OCI-LY7 (cell line): ENCODE measurements around the gene FOSB. TPM values are rescaled to one million over a fixed set of nuclear protein-coding genes. Genes with fewer than 3 reads are reported as not detected.
A peak's percentile ranks its signal among the peaks of the same experiment; 100 is the strongest.

ENCODE experiments used
- BruUV-seq: library from RNA; stranded (reverse); fragments of 400-500 nt; replicated peaks from 2 replicates; lab custom pipeline; 2021; lab: Mats Ljungman, UMichigan
- CTCF ChIA-PET: fragments of 300-600 bp; sonication (Branson Sonifier 250); formaldehyde crosslinking; loops from one replicate; lab custom pipeline; 2022; ENCODE audit warnings: antibody characterized with exemption; ENCODE audit not compliant: unreplicated experiment; lab: Charles Lee
- POLR2A ChIA-PET: fragments of 300-600 bp; sonication (Branson Sonifier 250); formaldehyde crosslinking; loops from one replicate; lab custom pipeline; 2022; ENCODE audit warnings: antibody characterized with exemption; lab: Charles Lee
- DNase-seq: peaks from one replicate; pipeline ENCODE4 v3.0.0-alpha.2; 2015; ENCODE audit warnings: low spot score
- H2AFZ ChIP-seq: fragments of 200-600 bp; sonication (generic), shearing (Covaris generic); 2 replicates; pipeline ENCODE4 v1.6.1; 2014; ENCODE audit warnings: mild to moderate bottlenecking, antibody characterized with exemption, low read length, moderate library complexity
- H3K27ac ChIP-seq: fragments of 200-600 bp; sonication (generic); 2 replicates; pipeline ENCODE4 v1.5.1; 2014; ENCODE audit warnings: mixed run types, low read depth, mild to moderate bottlenecking, moderate library complexity, low read length, inconsistent platforms; ENCODE audit not compliant: poor library complexity, severe bottlenecking
- H3K36me3 ChIP-seq: fragments of 200-600 bp; sonication (generic); 2 replicates; pipeline ENCODE4 v1.6.1; 2014; ENCODE audit warnings: mild to moderate bottlenecking, antibody characterized with exemption, low read length, moderate library complexity, mixed read lengths; ENCODE audit not compliant: insufficient read depth
- H3K4me1 ChIP-seq: fragments of 200-600 bp; sonication (generic); 2 replicates; pipeline ENCODE4 v1.5.1; 2014; ENCODE audit warnings: mild to moderate bottlenecking, low read length; ENCODE audit not compliant: insufficient read depth, poor library complexity, severe bottlenecking
- H3K4me2 ChIP-seq: fragments of 200-600 bp; sonication (generic); 2 replicates; pipeline ENCODE4 v1.6.1; 2014; ENCODE audit warnings: mild to moderate bottlenecking, low read length
- H3K4me3 ChIP-seq: fragments of 200-600 bp; sonication (generic); 2 replicates; pipeline ENCODE4 v1.5.1; 2014; ENCODE audit warnings: mild to moderate bottlenecking, low read depth, low read length; ENCODE audit not compliant: poor library complexity, severe bottlenecking
- H3K79me2 ChIP-seq: fragments of 200-600 bp; sonication (generic); 2 replicates; pipeline ENCODE4 v1.6.1; 2016; ENCODE audit warnings: low read depth, mild to moderate bottlenecking, low read length, moderate library complexity, mixed read lengths; ENCODE audit not compliant: insufficient read depth
- H3K9me2 ChIP-seq: fragments of 200-600 bp; sonication (generic); 2 replicates; pipeline ENCODE4 v1.6.1; 2016; ENCODE audit warnings: mild to moderate bottlenecking, low read length, mixed read lengths; ENCODE audit not compliant: insufficient read depth
- H3K9me3 ChIP-seq: fragments of 200-600 bp; sonication (generic); 2 replicates; pipeline ENCODE4 v1.6.1; 2014; ENCODE audit warnings: mild to moderate bottlenecking, mixed run types, low read length, mixed read lengths
- H4K20me1 ChIP-seq: fragments of 200-600 bp; sonication (generic); 2 replicates; pipeline ENCODE4 v1.6.1; 2014; ENCODE audit warnings: mild to moderate bottlenecking, antibody characterized with exemption, low read length, moderate library complexity, mixed read lengths; ENCODE audit not compliant: insufficient read depth
- CTCF ChIP-seq: fragments of 200-600 bp; sonication (generic); conservative IDR thresholded peaks from 2 replicates; pipeline ENCODE4 v1.5.1; 2014; ENCODE audit warnings: mild to moderate bottlenecking, antibody characterized with exemption, low read length, moderate library complexity, mixed read lengths
- EZH2phosphoT487 ChIP-seq: fragments of 200-600 bp; sonication (generic); IDR thresholded peaks from 2 replicates; pipeline ENCODE4 v1.6.1; 2018; ENCODE audit warnings: low read depth, borderline replicate concordance, mild to moderate bottlenecking, mixed run types, antibody characterized with exemption, low read length, moderate library complexity, mixed read lengths
- intact Hi-C: fragments of 100-400 bp; cut with micrococcal nuclease; formaldehyde crosslinking; loops from one replicate; pipeline ENCODE4 v1.10.0; 2022; ENCODE audit not compliant: unreplicated experiment
- total RNA-seq, 2 experiments: library from RNA; depleted of rRNA in 1 of 2; stranded (reverse); fragments of >200 nt in 1 of 2; shearing (Covaris generic) in 1 of 2; gene quantifications; 2 replicates each; pipeline ENCODE4 v1.2.3, GENCODE V29; 2014 to 2022

The FOSB gene
- total RNA-seq, 2 experiments from 2014 or later = 2.3 to 2.4 TPM

GRCh38 chr19:45470762-45471081, 2.9 kb downstream of the FOSB start:
- H3K9me3 ChIP-seq = no peaks in the 10 kb centered on the region
- H3K9me2 ChIP-seq = no peaks in the 10 kb centered on the region
- intact Hi-C loops = no loop called here
- H3K36me3 ChIP-seq = no peaks in the 10 kb centered on the region
- H3K27ac ChIP-seq = no peak overlapping the region
- DNase-seq = no peak
- ChIA-PET CTCF (no interaction called here), POLR2A (no interaction called here)
- H3K4me2 ChIP-seq = peak overlapping the region; percentile 96; the same call in 1 of the 2 replicates
- H4K20me1 ChIP-seq = 0 out of 2 replicates have a peak, but pooled peaks cover 4% of the 10 kb centered on the region
- TF ChIP-seq CTCF (no peak), EZH2phosphoT487 (no peak)
- H3K4me3 ChIP-seq = no peak overlapping the region
- no TSS peak for BruUV-seq
- H2AFZ ChIP-seq = no peak overlapping the region
- H3K4me1 ChIP-seq = peaks cover 24% of the 10 kb centered on the region
- no peaks in the 10 kb centered on the region; the same call in 1 of the 2 replicates for H3K79me2 ChIP-seq

GRCh38 chr19:45471111-45471930, 3.5 kb downstream of the FOSB start:
- DNase-seq = no peak
- Histone ChIP-seq H3K4me3 (no peak overlapping the region), H3K27ac (no peak overlapping the region), H3K79me2 (no peaks in the 10 kb centered on the region; the same call in 1 of the 2 replicates), H3K36me3 (no peaks in the 10 kb centered on the region), H2AFZ (no peak overlapping the region), H4K20me1 (0 out of 2 replicates have a peak, but pooled peaks cover 4% of the 10 kb centered on the region), H3K4me2 (no peak overlapping the region), H3K9me2 (no peaks in the 10 kb centered on the region), H3K4me1 (peaks cover 30% of the 10 kb centered on the region), H3K9me3 (no peaks in the 10 kb centered on the region)
- no peak for TF ChIP-seq CTCF
- no peak for TF ChIP-seq EZH2phosphoT487
- BruUV-seq = no TSS peak
- intact Hi-C loops = no loop called here
- ChIA-PET CTCF (no interaction called here), POLR2A (no interaction called here)

GRCh38 chr19:45471931-45472562, 4.3 kb downstream of the FOSB start:
- Histone ChIP-seq H3K4me3 (no peak overlapping the region), H4K20me1 (0 out of 2 replicates have a peak, but pooled peaks cover 4% of the 10 kb centered on the region), H3K9me3 (no peaks in the 10 kb centered on the region), H3K27ac (no peak overlapping the region), H3K4me2 (no peak overlapping the region), H3K9me2 (no peaks in the 10 kb centered on the region), H3K4me1 (peaks cover 27% of the 10 kb centered on the region), H2AFZ (no peak overlapping the region), H3K79me2 (no peaks in the 10 kb centered on the region; the same call in 1 of the 2 replicates), H3K36me3 (no peaks in the 10 kb centered on the region)
- intact Hi-C loops = no loop called here
- no peak for TF ChIP-seq CTCF
- no peak for TF ChIP-seq EZH2phosphoT487
- ChIA-PET CTCF (no interaction called here), POLR2A (no interaction called here)
- BruUV-seq = no TSS peak
- no peak for DNase-seq
